ENCODE measurements around the gene SLC44A2.

The SLC44A2 gene

GRCh38 chr19:10680545-10681135 is 55.3 kb downstream of the SLC44A2 start:
- Mint-ChIP-seq H3K9me3 (no peaks in the 10 kb centered on the region), H3K36me3 (peaks cover 10% of the 10 kb centered on the region), H3K27me3 (no peaks in the 10 kb centered on the region), H3K4me1 (no peaks in the 10 kb centered on the region), H3K27ac (peak overlapping the region; percentile 23), H3K4me3 (no peak overlapping the region)

- no peaks in the 10 kb centered on the region for H3K4me1 Mint-ChIP-seq
- H3K36me3 Mint-ChIP-seq: peaks cover 10% of the 10 kb centered on the region
- H3K9me3 Mint-ChIP-seq: no peaks in the 10 kb centered on the region
- H3K27me3 Mint-ChIP-seq: no peaks in the 10 kb centered on the region
- H3K4me3 Mint-ChIP-seq: no peak overlapping the region
- no peak overlapping the region for H3K27ac Mint-ChIP-seq
These were observed 56.3 kb downstream of the SLC44A2 start for GRCh38 chr19:10681658-10682057.

GRCh38 chr19:10682397-10683063 is 57.2 kb downstream of the SLC44A2 start:
- H3K27me3 Mint-ChIP-seq: no peaks in the 10 kb centered on the region
- H3K4me1 Mint-ChIP-seq: no peaks in the 10 kb centered on the region
- H3K9me3 Mint-ChIP-seq: no peaks in the 10 kb centered on the region
- peaks cover 10% of the 10 kb centered on the region for H3K36me3 Mint-ChIP-seq
- no peak overlapping the region for H3K4me3 Mint-ChIP-seq
- no peak overlapping the region for H3K27ac Mint-ChIP-seq

GRCh38 chr19:10683064-10683426 is 57.7 kb downstream of the SLC44A2 start:
- Mint-ChIP-seq H3K36me3 (peaks cover 10% of the 10 kb centered on the region), H3K9me3 (no peaks in the 10 kb centered on the region), H3K4me1 (no peaks in the 10 kb centered on the region), H3K4me3 (no peak overlapping the region), H3K27ac (no peak overlapping the region), H3K27me3 (no peaks in the 10 kb centered on the region)

GRCh38 chr19:10683582-10683981 is 58.2 kb downstream of the SLC44A2 start:
- no peaks in the 10 kb centered on the region for H3K9me3 Mint-ChIP-seq
- no peaks in the 10 kb centered on the region for H3K4me1 Mint-ChIP-seq
- no peak overlapping the region for H3K27ac Mint-ChIP-seq
- no peak overlapping the region for H3K4me3 Mint-ChIP-seq
- H3K36me3 Mint-ChIP-seq: peaks cover 9% of the 10 kb centered on the region
- no peaks in the 10 kb centered on the region for H3K27me3 Mint-ChIP-seq

GRCh38 chr19:10685210-10685609 is 59.9 kb downstream of the SLC44A2 start:
- no peak overlapping the region for H3K4me3 Mint-ChIP-seq
- no peaks in the 10 kb centered on the region for H3K27me3 Mint-ChIP-seq
- no peaks in the 10 kb centered on the region for H3K4me1 Mint-ChIP-seq
- H3K27ac Mint-ChIP-seq: no peak overlapping the region
- H3K36me3 Mint-ChIP-seq: peaks cover 12% of the 10 kb centered on the region
- H3K9me3 Mint-ChIP-seq: no peaks in the 10 kb centered on the region

GRCh38 chr19:10686193-10686592 is 60.8 kb downstream of the SLC44A2 start:
- no peaks in the 10 kb centered on the region for H3K9me3 Mint-ChIP-seq
- H3K36me3 Mint-ChIP-seq: peaks cover 13% of the 10 kb centered on the region
- H3K4me3 Mint-ChIP-seq: no peak overlapping the region
- H3K27me3 Mint-ChIP-seq: no peaks in the 10 kb centered on the region
- no peaks in the 10 kb centered on the region for H3K4me1 Mint-ChIP-seq
- H3K27ac Mint-ChIP-seq: no peak overlapping the region

GRCh38 chr19:10686661-10687517 is 61.5 kb downstream of the SLC44A2 start:
- no peak overlapping the region for H3K4me3 Mint-ChIP-seq
- H3K9me3 Mint-ChIP-seq: no peaks in the 10 kb centered on the region
- no peaks in the 10 kb centered on the region for H3K27me3 Mint-ChIP-seq
- H3K4me1 Mint-ChIP-seq: no peaks in the 10 kb centered on the region
- H3K36me3 Mint-ChIP-seq: peaks cover 11% of the 10 kb centered on the region
- H3K27ac Mint-ChIP-seq: peak overlapping the region; percentile 17

GRCh38 chr19:10687518-10688288 is 62.4 kb downstream of the SLC44A2 start:
- Mint-ChIP-seq H3K36me3 (peaks cover 13% of the 10 kb centered on the region), H3K9me3 (no peaks in the 10 kb centered on the region), H3K27me3 (no peaks in the 10 kb centered on the region), H3K27ac (peak overlapping the region; percentile 23), H3K4me1 (peaks cover 3% of the 10 kb centered on the region), H3K4me3 (no peak overlapping the region)

GRCh38 chr19:10688545-10689280 is 63.4 kb downstream of the SLC44A2 start:
- H3K27ac Mint-ChIP-seq: no peak overlapping the region
- no peaks in the 10 kb centered on the region for H3K9me3 Mint-ChIP-seq
- H3K4me1 Mint-ChIP-seq: peaks cover 3% of the 10 kb centered on the region
- H3K27me3 Mint-ChIP-seq: no peaks in the 10 kb centered on the region
- peaks cover 13% of the 10 kb centered on the region for H3K36me3 Mint-ChIP-seq
- no peak overlapping the region for H3K4me3 Mint-ChIP-seq

GRCh38 chr19:10690341-10690781 is 65.0 kb downstream of the SLC44A2 start:
- H3K4me1 Mint-ChIP-seq: peaks cover 9% of the 10 kb centered on the region
- no peak overlapping the region for H3K4me3 Mint-ChIP-seq
- peaks cover 9% of the 10 kb centered on the region for H3K36me3 Mint-ChIP-seq
- H3K27me3 Mint-ChIP-seq: no peaks in the 10 kb centered on the region
- H3K27ac Mint-ChIP-seq: no peak overlapping the region
- no peaks in the 10 kb centered on the region for H3K9me3 Mint-ChIP-seq

- peaks cover 18% of the 10 kb centered on the region for H3K4me1 Mint-ChIP-seq
- H3K36me3 Mint-ChIP-seq: peaks cover 9% of the 10 kb centered on the region
- H3K27ac Mint-ChIP-seq: no peak overlapping the region
- peaks cover 3% of the 10 kb centered on the region for H3K27me3 Mint-ChIP-seq
- no peak overlapping the region for H3K4me3 Mint-ChIP-seq
- no peaks in the 10 kb centered on the region for H3K9me3 Mint-ChIP-seq
These were observed 66.0 kb downstream of the SLC44A2 start for GRCh38 chr19:10691178-10691881.

- Mint-ChIP-seq H3K4me3 (no peak overlapping the region), H3K4me1 (peaks cover 18% of the 10 kb centered on the region), H3K9me3 (no peaks in the 10 kb centered on the region), H3K36me3 (peaks cover 9% of the 10 kb centered on the region), H3K27me3 (peaks cover 3% of the 10 kb centered on the region), H3K27ac (no peak overlapping the region)
These were observed 66.5 kb downstream of the SLC44A2 start for GRCh38 chr19:10691883-10692282.

- Mint-ChIP-seq H3K27me3 (peaks cover 3% of the 10 kb centered on the region), H3K4me3 (no peak overlapping the region), H3K36me3 (peaks cover 9% of the 10 kb centered on the region), H3K27ac (peak overlapping the region; percentile 89), H3K9me3 (no peaks in the 10 kb centered on the region), H3K4me1 (peaks cover 18% of the 10 kb centered on the region)
These were observed 67.4 kb downstream of the SLC44A2 start for GRCh38 chr19:10692673-10693264.
